ENCODE measurements around the gene CLCN7. TPM values are rescaled to one million over a fixed set of nuclear protein-coding genes. Genes with fewer than 3 reads are reported as not detected.

Gene CLCN7
- total RNA-seq, 2 donors from 2014 or later: 51.9 to 108 TPM

GRCh38 chr16:1435921-1436697 lies 38.7 kb downstream of the CLCN7 start:
- WGBS: 83% methylated on average over 25 of the region's 32 CpGs
- no peak overlapping the region for H3K4me3 ChIP-seq

GRCh38 chr16:1434644-1435592 lies 39.9 kb downstream of the CLCN7 start:
- TF ChIP-seq POLR2A (IDR thresholded peaks at IDR 0.05): no peak
- TF ChIP-seq, protein P1, sequence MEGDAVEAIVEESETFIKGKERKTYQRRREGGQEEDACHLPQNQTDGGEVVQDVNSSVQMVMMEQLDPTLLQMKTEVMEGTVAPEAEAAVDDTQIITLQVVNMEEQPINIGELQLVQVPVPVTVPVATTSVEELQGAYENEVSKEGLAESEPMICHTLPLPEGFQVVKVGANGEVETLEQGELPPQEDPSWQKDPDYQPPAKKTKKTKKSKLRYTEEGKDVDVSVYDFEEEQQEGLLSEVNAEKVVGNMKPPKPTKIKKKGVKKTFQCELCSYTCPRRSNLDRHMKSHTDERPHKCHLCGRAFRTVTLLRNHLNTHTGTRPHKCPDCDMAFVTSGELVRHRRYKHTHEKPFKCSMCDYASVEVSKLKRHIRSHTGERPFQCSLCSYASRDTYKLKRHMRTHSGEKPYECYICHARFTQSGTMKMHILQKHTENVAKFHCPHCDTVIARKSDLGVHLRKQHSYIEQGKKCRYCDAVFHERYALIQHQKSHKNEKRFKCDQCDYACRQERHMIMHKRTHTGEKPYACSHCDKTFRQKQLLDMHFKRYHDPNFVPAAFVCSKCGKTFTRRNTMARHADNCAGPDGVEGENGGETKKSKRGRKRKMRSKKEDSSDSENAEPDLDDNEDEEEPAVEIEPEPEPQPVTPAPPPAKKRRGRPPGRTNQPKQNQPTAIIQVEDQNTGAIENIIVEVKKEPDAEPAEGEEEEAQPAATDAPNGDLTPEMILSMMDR (IDR thresholded peaks at IDR 0.05): no peak
- TF ChIP-seq POLR2AphosphoS5 (IDR thresholded peaks at IDR 0.05): no peak
- H3K27ac ChIP-seq: no peak overlapping the region
- 94% methylated on average over 40 of the region's 40 CpGs for WGBS

More at GRCh38 chr16:1435921-1436697, 38.7 kb downstream of the CLCN7 start:
- Histone ChIP-seq H3K9me3 (no peaks in the 10 kb centered on the region), H3K27me3 (replicated peaks; ENCODE audit: insufficient read depth) (no peaks in the 10 kb centered on the region), H3K27ac (no peak overlapping the region), H3K36me3 (no peaks in the 10 kb centered on the region), H3K4me1 (replicated peaks) (no peaks in the 10 kb centered on the region)
- TF ChIP-seq POLR2AphosphoS5 (IDR thresholded peaks at IDR 0.05): no peak
- no peak for DNase-seq (ENCODE audit: low spot score)
- intact Hi-C loops (cut with DNase I): no loop called here

GRCh38 chr16:1433756-1434155 lies 41.1 kb downstream of the CLCN7 start:
- no peaks in the 10 kb centered on the region for H3K36me3 ChIP-seq
- no peak overlapping the region for H3K4me3 ChIP-seq
- H3K4me1 ChIP-seq (replicated peaks): peaks cover 7% of the 10 kb centered on the region
- H3K27me3 ChIP-seq (replicated peaks; ENCODE audit: insufficient read depth): no peaks in the 10 kb centered on the region
- WGBS: 44% methylated on average over 21 of the region's 22 CpGs
- DNase-seq (ENCODE audit: low spot score): no peak
- H3K27ac ChIP-seq: no peak overlapping the region
- TF ChIP-seq POLR2A (IDR thresholded peaks at IDR 0.05) (no peak), POLR2AphosphoS5 (IDR thresholded peaks at IDR 0.05) (no peak)
- TF ChIP-seq, protein P1 (IDR thresholded peaks at IDR 0.05): no peak
- intact Hi-C loops (cut with DNase I): no loop called here
- no peaks in the 10 kb centered on the region for H3K9me3 ChIP-seq

More at GRCh38 chr16:1434644-1435592, 39.9 kb downstream of the CLCN7 start:
- Histone ChIP-seq H3K9me3 (no peaks in the 10 kb centered on the region), H3K4me1 (replicated peaks) (peaks cover 7% of the 10 kb centered on the region), H3K36me3 (no peaks in the 10 kb centered on the region), H3K27me3 (replicated peaks; ENCODE audit: insufficient read depth) (no peaks in the 10 kb centered on the region), H3K4me3 (no peak overlapping the region)
- intact Hi-C loops (cut with DNase I): no loop called here
- DNase-seq (ENCODE audit: low spot score): no peak

GRCh38 chr16:1433263-1433560 lies 41.6 kb downstream of the CLCN7 start:
- no peak for DNase-seq (ENCODE audit: low spot score)
- Histone ChIP-seq H3K4me3 (no peak overlapping the region), H3K36me3 (no peaks in the 10 kb centered on the region), H3K27ac (no peak overlapping the region), H3K4me1 (replicated peaks) (peaks cover 7% of the 10 kb centered on the region), H3K27me3 (replicated peaks; ENCODE audit: insufficient read depth) (no peaks in the 10 kb centered on the region), H3K9me3 (no peaks in the 10 kb centered on the region)
- intact Hi-C loops (cut with DNase I): no loop called here
- TF ChIP-seq, protein P1 (IDR thresholded peaks at IDR 0.05): no peak
- TF ChIP-seq POLR2A (IDR thresholded peaks at IDR 0.05) (no peak), POLR2AphosphoS5 (IDR thresholded peaks at IDR 0.05) (no peak)
- WGBS: 88% methylated on average over 13 of the region's 14 CpGs

Measured in prostate gland (tissue), 2 donors.